Measurements from ENCODE around the gene TARBP2. TPM values are rescaled to one million over a fixed set of nuclear protein-coding genes. Genes with fewer than 3 reads are reported as not detected.

Gene TARBP2
- total and polyA plus RNA-seq, 2 donors from 2014 or later: 32.5 to 36.3 TPM

- H3K36me3 ChIP-seq (ENCODE audit: control insufficient read depth in 2 of 3, insufficient read depth in 3 of 3, low read length in 3 of 3): peaks cover 9 to 24% (median 24%) of the 10 kb centered on the region in 3 donors
- no peaks in the 10 kb centered on the region for H3K9me3 ChIP-seq (ENCODE audit: control insufficient read depth in 2 of 3, insufficient read depth in 1 of 3, low read length in 3 of 3)
- DNase-seq: peak in 1 of 5 donors; percentile 57
- H3K27me3 ChIP-seq (ENCODE audit: control insufficient read depth, insufficient read depth, low read length): no peaks in the 10 kb centered on the region
- FAIRE-seq: no peak
- intact Hi-C loops (cut with DNase I): no loop called here
- no peak for TF ChIP-seq CTCF (IDR thresholded peaks at IDR 0.05; ENCODE audit: borderline replicate concordance, extremely low read depth, insufficient read depth)
- no peak overlapping the region for H3K9ac ChIP-seq (ENCODE audit: low read length in 3 of 3)
- H3K4me3 ChIP-seq (ENCODE audit: low read length in 3 of 3): no peak overlapping the region
- no peak overlapping the region for H3K27ac ChIP-seq (ENCODE audit: low read depth in 2 of 2, low read length in 2 of 2)
- H3K4me1 ChIP-seq (ENCODE audit: control insufficient read depth in 2 of 3, insufficient read depth in 2 of 3, low read depth in 1 of 3, low read length in 3 of 3): peaks cover 0 to 3% (median 3%) of the 10 kb centered on the region in 3 donors
These were observed 14.9 kb upstream of the TARBP2 start for GRCh38 chr12:53485955-53486735.

- Histone ChIP-seq H3K9me3 (ENCODE audit: control insufficient read depth in 2 of 3, insufficient read depth in 1 of 3, low read length in 3 of 3) (no peaks in the 10 kb centered on the region), H3K4me1 (ENCODE audit: control insufficient read depth in 2 of 3, insufficient read depth in 2 of 3, low read depth in 1 of 3, low read length in 3 of 3) (peaks cover under 1 to 3% (median 3%) of the 10 kb centered on the region in 3 donors), H3K27me3 (ENCODE audit: control insufficient read depth, insufficient read depth, low read length) (no peaks in the 10 kb centered on the region), H3K9ac (ENCODE audit: low read length in 3 of 3) (no peak overlapping the region), H3K36me3 (ENCODE audit: control insufficient read depth in 2 of 3, insufficient read depth in 3 of 3, low read length in 3 of 3) (peaks cover 9 to 22% (median 17%) of the 10 kb centered on the region in 3 donors), H3K4me3 (ENCODE audit: low read length in 3 of 3) (no peak overlapping the region), H3K27ac (ENCODE audit: low read depth in 2 of 2, low read length in 2 of 2) (no peak overlapping the region)
- intact Hi-C loops (cut with DNase I): no loop called here
- TF ChIP-seq CTCF (IDR thresholded peaks at IDR 0.05; ENCODE audit: borderline replicate concordance, extremely low read depth, insufficient read depth): no peak
- no peak for FAIRE-seq
- peak in 1 of 5 donors; percentile 63 for DNase-seq
These were observed 14.2 kb upstream of the TARBP2 start for GRCh38 chr12:53486736-53487487.

GRCh38 chr12:53489242-53489864 is 11.7 kb upstream of the TARBP2 start:
- Histone ChIP-seq H3K27ac (ENCODE audit: low read depth in 2 of 2, low read length in 2 of 2) (peak overlapping the region in 1 of 2 donors; percentile 40), H3K9ac (ENCODE audit: low read length in 3 of 3) (no peak overlapping the region), H3K36me3 (ENCODE audit: control insufficient read depth in 2 of 3, insufficient read depth in 3 of 3, low read length in 3 of 3) (peaks cover 6 to 15% (median 14%) of the 10 kb centered on the region in 3 donors), H3K27me3 (ENCODE audit: control insufficient read depth, insufficient read depth, low read length) (no peaks in the 10 kb centered on the region), H3K4me1 (ENCODE audit: control insufficient read depth in 2 of 3, insufficient read depth in 2 of 3, low read depth in 1 of 3, low read length in 3 of 3) (peaks cover 3 to 14% (median 8%) of the 10 kb centered on the region in 3 donors), H3K4me3 (ENCODE audit: low read length in 3 of 3) (no peak overlapping the region), H3K9me3 (ENCODE audit: control insufficient read depth in 2 of 3, insufficient read depth in 1 of 3, low read length in 3 of 3) (no peaks in the 10 kb centered on the region)
- DNase-seq (peak in 4 of 5 donors; percentile 58 to 87 (median 71)), FAIRE-seq (no peak)
- no peak for TF ChIP-seq CTCF (IDR thresholded peaks at IDR 0.05; ENCODE audit: borderline replicate concordance, extremely low read depth, insufficient read depth)
- intact Hi-C loops (cut with DNase I): no loop called here
